ENCODE results near the gene DHX57.
A peak's percentile ranks its signal among the peaks of the same experiment; 100 is the strongest.

DHX57 gene

DNA sequence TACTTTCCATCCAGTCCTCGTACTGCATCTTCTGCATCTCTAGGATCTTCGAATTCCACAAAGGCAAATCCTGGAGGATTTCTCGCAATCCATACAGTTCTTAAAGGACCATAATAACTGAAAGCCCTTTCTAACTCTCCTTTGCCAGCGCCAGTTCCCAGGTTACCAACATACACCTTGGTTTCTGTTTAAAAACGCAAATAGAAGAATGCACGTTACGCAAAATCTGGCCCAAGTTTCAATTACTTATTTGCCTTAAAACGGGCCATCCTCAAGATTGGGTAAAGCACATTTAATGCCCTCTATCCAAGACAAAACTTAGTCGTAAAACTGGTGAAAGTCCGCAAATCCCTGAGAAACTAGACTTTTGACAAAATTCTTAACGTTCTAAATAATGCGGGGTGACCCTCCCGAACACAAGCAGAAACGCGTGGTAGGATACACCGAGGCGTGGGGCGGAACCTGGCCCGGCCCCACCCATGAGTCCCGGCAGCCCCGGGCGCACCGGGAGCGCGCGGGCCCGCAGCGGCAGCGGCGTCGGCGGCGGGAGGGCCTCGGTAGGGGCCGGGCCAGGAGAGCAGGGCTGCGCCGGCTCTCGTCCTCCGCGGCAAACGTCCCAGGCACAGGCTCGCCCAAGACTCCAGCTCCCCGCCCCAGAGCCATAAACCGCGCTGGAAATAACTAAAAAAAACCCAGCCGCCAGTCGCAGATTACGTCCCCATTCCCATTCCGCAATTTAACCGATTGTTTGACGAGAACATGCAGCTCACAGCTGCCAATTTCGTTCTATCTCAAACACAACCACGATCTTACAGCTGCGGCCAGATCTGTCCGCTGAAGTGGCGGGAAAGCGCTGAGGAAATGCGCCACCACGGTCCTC is 125.5 kb downstream of the DHX57 start:
- peak; percentile 18 for DNase-seq (ENCODE audit: low read depth)

DNA sequence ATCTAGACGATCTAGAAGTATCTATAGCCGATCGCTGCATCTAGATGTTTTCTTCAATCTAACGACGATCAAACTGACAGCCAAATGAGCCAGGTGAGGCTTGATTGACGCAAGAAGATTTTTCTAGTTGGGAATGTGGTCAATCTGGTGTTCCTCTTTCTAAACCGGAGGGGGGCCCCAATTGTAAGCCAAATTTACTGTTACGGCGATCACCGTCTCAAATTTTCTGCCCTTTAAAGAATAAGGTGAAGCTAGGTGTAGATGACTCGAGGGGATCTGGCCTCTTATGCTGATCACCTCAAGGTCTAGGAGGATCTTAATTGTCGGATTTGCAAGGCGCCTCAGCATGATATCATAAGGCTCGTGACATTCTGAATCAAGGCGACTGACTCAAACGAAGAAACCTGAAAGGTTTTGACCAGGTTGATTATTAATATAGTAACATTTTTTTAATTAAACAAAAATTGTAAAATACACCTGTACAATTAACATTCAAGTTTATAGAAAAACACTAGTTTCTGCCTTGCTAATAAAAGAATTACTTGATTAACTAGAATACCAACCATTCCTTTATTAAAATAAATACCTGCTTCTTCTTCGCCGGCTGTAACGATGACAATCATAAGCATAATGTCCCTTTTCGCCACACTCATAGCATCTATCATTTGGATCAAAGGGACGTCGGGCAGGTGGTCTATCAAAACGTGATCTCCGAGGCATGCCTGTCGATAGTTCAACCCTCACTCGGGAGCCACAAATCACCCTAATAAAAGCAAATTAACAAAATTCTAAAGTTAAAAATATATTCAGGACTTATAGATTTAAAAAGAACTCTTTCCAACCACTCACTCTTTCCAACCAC is 126.6 kb downstream of the DHX57 start:
- DNase-seq (ENCODE audit: low read depth), result no peak

DNA sequence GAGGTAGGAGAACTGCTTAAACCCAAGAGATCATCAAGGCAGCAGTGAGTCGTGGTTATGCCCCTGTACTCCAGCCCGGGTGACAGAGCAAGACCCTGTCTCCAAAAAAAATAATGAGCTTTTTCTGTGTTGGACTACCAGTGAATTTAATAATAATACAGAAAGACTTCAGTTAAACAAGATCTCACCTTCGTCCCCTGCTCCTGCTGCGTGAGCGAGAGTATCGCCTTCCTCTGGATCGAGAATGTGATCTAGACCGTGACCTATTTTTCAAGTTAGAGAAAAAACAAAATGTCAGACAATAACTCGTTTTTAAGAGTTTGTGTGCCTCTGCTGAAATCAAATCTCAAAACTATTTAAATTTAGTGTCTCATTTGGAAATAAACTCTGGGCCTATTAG is 127.3 kb downstream of the DHX57 start:
- DNase-seq (ENCODE audit: low read depth), result no peak

DNA sequence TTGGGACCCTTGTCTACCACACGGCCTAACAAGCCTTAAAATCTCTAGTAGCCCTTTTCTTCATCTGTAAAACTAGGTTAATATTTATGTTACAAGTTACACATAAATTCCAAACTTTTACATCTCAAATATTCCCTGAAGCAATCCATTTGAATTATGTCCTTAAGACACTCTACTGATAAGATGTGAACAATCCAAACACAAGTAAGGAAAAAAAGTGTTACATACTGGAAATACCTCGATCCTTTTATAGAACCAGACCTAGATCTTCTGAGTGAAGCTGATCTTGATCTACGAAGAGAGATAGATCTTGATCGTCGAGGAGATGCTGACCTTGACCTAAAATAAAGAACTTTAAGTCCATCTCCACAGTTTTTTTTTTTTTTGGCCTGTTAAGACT is 127.9 kb downstream of the DHX57 start:
- DNase-seq (ENCODE audit: low read depth), result no peak

Measured in GM04504 (cell line).